Tibial nerve (tissue), 4 donors: ENCODE results near the gene ABCA10.

Source experiments
- CTCF ChIP-seq, 5 experiments: fragments of 200-600 bp in 3 of 5; fragments of 450-650 bp in 2 of 5; sonication (generic) in 3 of 5; IDR thresholded peaks; one replicate each; pipeline ENCODE4 v1.5.1; 2016 to 2019; ENCODE audit warnings: antibody characterized with exemption in 5 of 5, mild to moderate bottlenecking in 3 of 5, moderate library complexity in 2 of 5
- EP300 ChIP-seq, 2 donors: sonication (generic); formaldehyde crosslinking; IDR thresholded peaks; one replicate each; pipeline ENCODE4 v1.6.1; 2017; ENCODE audit warnings: antibody characterized with exemption in 2 of 2, mild to moderate bottlenecking in 1 of 2
- POLR2A ChIP-seq, 2 donors: fragments of 450-650 bp; IDR thresholded peaks; one replicate each; pipeline ENCODE4 v1.6.1; 2017; ENCODE audit warnings: antibody characterized with exemption in 2 of 2, mild to moderate bottlenecking in 2 of 2, moderate library complexity in 2 of 2

GRCh38 chr17:69122065-69122464 is 106.6 kb downstream of the ABCA10 start:
- TF ChIP-seq POLR2A (IDR thresholded peaks at IDR 0.05) (no peak), CTCF (IDR thresholded peaks at IDR 0.05) (no peak), EP300 (IDR thresholded peaks at IDR 0.05) (no peak)
